Lung (tissue), 12 donors: ENCODE results near the gene SLC44A2. TPM values are rescaled to one million over a fixed set of nuclear protein-coding genes. Genes with fewer than 3 reads are reported as not detected.

ENCODE experiments used
- ATAC-seq: fragments of 200-7000 bp; cut with Tn5 transposase; one replicate; pipeline ENCODE4 v1.9.1; 2020; ENCODE audit warnings: moderate number of reproducible peaks; ENCODE audit not compliant: insufficient read depth, low FRiP score
- DNase-seq, 3 donors: peaks; one replicate each; pipeline ENCODE4 v3.0.0-alpha.2; 2013 to 2017
- H3K27ac ChIP-seq, 2 donors: one replicate each; pipeline ENCODE4 v1.5.1; 2013; ENCODE audit warnings: mild to moderate bottlenecking in 2 of 2, moderate library complexity in 2 of 2, control low read depth in 1 of 2, inconsistent platforms in 1 of 2, low read depth in 1 of 2, low read length in 1 of 2
- H3K27me3 ChIP-seq, 3 donors: one replicate each; pipeline ENCODE4 v1.5.1; 2013; ENCODE audit warnings: low read length in 2 of 3; ENCODE audit not compliant: control insufficient read depth in 3 of 3, insufficient read depth in 3 of 3
- H3K36me3 ChIP-seq, 4 donors: one replicate each; pipeline ENCODE4 v1.5.1; 2013; ENCODE audit warnings: low read length in 4 of 4, mild to moderate bottlenecking in 1 of 4, moderate library complexity in 1 of 4; ENCODE audit not compliant: control insufficient read depth in 4 of 4, insufficient read depth in 4 of 4
- H3K4me1 ChIP-seq, 5 donors: one replicate each; pipeline ENCODE4 v1.5.1; 2013; ENCODE audit warnings: low read length in 5 of 5, mild to moderate bottlenecking in 2 of 5, moderate library complexity in 1 of 5; ENCODE audit not compliant: control insufficient read depth in 5 of 5, insufficient read depth in 5 of 5
- H3K4me3 ChIP-seq: one replicate; pipeline ENCODE4 v1.5.1; 2013; ENCODE audit warnings: mild to moderate bottlenecking, control low read depth, moderate library complexity
- H3K9ac ChIP-seq, 2 donors: one replicate each; pipeline ENCODE4 v1.5.1; 2013; ENCODE audit warnings: low read length in 2 of 2, control low read depth in 1 of 2; ENCODE audit not compliant: insufficient read depth in 1 of 2
- H3K9me3 ChIP-seq, 4 donors: one replicate each; pipeline ENCODE4 v1.5.1; 2013; ENCODE audit warnings: low read length in 3 of 4, mild to moderate bottlenecking in 1 of 4, moderate library complexity in 1 of 4; ENCODE audit not compliant: control insufficient read depth in 4 of 4, insufficient read depth in 3 of 4
- CTCF ChIP-seq: IDR thresholded peaks from 2 replicates; pipeline ENCODE4 v1.5.1; 2012; ENCODE audit warnings: mild to moderate bottlenecking; ENCODE audit errors: control extremely low read depth, extremely low read depth
- WGBS, 2 donors: extraction: QIAGEN DNeasy Blood & Tissue Kit; methylation state at CpG; one replicate each; pipeline ENCODE4 v1.1.7; 2013; 5-methylcytosine and 5-hydroxymethylcytosine counted together
- polyA plus RNA-seq, 2 donors: library from polyadenylated mRNA; stranded (reverse); fragments of 200-250 nt; gene quantifications; one replicate each; pipeline ENCODE4 v1.2.1, GENCODE V29; 2013
- total RNA-seq, 2 donors: library from RNA; depleted of rRNA in 1 of 2; stranded (reverse); fragments of >200 nt in 1 of 2; gene quantifications; one replicate each; pipeline ENCODE4 v1.2.1, GENCODE V29; 2014 to 2021
- donor health status: control.
- donor health status: control.
- donor health status: Bipolar disorder and iron deficiency.
- donor health status: healthy.
- donor health status: DM: yes; HTN: yes; CAD: no.

Gene SLC44A2
- total and polyA plus RNA-seq, 4 donors, result 83.6 to 173 (median 118) TPM

DNA sequence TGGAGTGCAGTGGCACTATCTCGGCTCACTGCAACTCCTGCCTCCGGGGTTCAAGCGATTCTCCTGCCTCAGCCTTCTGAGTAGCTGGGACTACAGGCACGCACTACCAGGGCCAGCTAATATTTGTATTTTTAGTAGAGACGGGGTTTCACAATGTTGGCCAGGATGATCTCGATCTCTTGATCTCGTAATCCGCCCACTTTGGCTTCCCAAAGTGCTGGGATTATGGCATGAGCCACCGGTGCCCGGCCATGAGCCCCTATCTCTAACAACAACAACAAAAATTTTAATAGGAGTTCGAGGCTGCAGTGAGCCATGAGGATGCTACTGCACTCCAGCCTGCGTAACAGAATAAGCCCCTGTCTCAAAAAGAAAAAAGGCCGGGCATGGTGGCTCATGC lies 43.3 kb upstream of the SLC44A2 start:
- WGBS, 2 donors, result 88 to 92% methylated on average over 13 of the region's 13 CpGs

DNA sequence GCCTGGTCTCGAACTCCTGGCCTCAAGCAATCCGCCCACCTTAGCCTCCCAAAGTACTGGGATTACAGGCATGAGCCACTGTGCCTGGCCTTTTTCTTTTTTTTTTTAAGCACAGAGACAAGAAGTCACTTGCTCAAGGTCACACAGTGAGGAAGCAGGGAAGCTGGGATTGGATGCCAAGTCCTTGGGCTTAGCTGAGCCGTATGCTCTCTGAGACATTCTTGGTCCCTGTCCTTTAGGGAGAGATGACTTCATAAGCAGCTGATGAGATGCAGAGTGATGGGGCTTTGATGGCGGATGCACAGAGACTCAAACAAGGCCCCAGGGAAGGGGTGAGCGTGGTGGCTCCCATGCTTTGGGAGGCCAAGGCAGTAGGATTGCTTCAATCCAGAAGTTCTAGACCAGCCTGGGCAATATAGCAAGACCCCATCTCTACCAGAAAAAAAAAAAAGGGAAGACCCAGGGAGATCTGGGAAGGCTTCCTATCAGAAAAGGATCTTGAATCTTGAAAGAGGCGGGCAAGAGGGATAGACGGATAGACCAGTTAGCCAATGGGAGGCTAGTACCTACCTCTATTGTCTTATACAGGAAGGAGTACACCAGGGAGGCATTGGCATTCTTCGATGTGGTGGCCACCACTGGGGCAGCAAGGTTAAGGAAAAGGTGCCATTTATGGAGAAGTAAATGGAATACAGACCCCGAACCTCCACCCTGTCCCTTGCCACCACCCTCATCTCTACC lies 42.1 kb upstream of the SLC44A2 start:
- Histone ChIP-seq H3K9me3 (no peaks in the 10 kb centered on the region), H3K27ac (no peak overlapping the region), H3K4me3 (no peak overlapping the region), H3K27me3 (peaks cover 0 to 15% (median 10%) of the 10 kb centered on the region in 3 donors), H3K36me3 (no peaks in the 10 kb centered on the region), H3K9ac (no peak overlapping the region), H3K4me1 (peaks cover 0 to 2% (median 0%) of the 10 kb centered on the region in 5 donors)
- ATAC-seq (no peak), DNase-seq (no peak)
- WGBS, 2 donors, result 82 to 93% methylated on average over 9 of the region's 9 CpGs
- no peak for TF ChIP-seq CTCF

More for the DNA sequence above, 43.3 kb upstream of the SLC44A2 start:
- no peak overlapping the region for H3K4me3 ChIP-seq
- H3K36me3 ChIP-seq, result peaks cover 0 to 2% (median 0%) of the 10 kb centered on the region in 4 donors
- H3K9me3 ChIP-seq, result no peaks in the 10 kb centered on the region
- no peak for ATAC-seq
- H3K4me1 ChIP-seq, result peaks cover 0 to 2% (median 0%) of the 10 kb centered on the region in 5 donors
- H3K9ac ChIP-seq, result no peak overlapping the region
- H3K27me3 ChIP-seq, result peaks cover 0 to 7% (median 0%) of the 10 kb centered on the region in 3 donors
- no peak overlapping the region for H3K27ac ChIP-seq
- TF ChIP-seq CTCF, result no peak
- no peak for DNase-seq

- Histone ChIP-seq H3K9me3 (no peaks in the 10 kb centered on the region), H3K4me1 (peaks cover 0 to 2% (median 0%) of the 10 kb centered on the region in 5 donors), H3K9ac (no peak overlapping the region), H3K4me3 (no peak overlapping the region), H3K27ac (no peak overlapping the region), H3K36me3 (no peaks in the 10 kb centered on the region), H3K27me3 (peaks cover 0 to 15% (median 10%) of the 10 kb centered on the region in 3 donors)
- 63 to 85% methylated on average over 6 of the region's 6 CpGs for WGBS, 2 donors
- no peak for ATAC-seq
- DNase-seq, result no peak
- TF ChIP-seq CTCF, result no peak
Observed at GRCh38 chr19:10586396-10586795, 39.0 kb upstream of the SLC44A2 start.
